ENCODE measurements around the gene CTAGE8.
"Not testable (repeated sequence)": the region's sequence is repeated elsewhere in the genome, so short reads cannot be mapped to it uniquely, and the experiment has no call there.

The CTAGE8 gene

GRCh38 chr7:144256112-144256511 is 13.0 kb downstream of the CTAGE8 start:
- DNase-seq: no peak

GRCh38 chr7:144255471-144255897 is 13.6 kb downstream of the CTAGE8 start:
- no peak for DNase-seq

GRCh38 chr7:144252307-144252706 is 16.8 kb downstream of the CTAGE8 start:
- not testable (repeated sequence) for DNase-seq

- DNase-seq: not testable (repeated sequence)
Measured at GRCh38 chr7:144247674-144248330, 21.3 kb downstream of the CTAGE8 start.

DNA sequence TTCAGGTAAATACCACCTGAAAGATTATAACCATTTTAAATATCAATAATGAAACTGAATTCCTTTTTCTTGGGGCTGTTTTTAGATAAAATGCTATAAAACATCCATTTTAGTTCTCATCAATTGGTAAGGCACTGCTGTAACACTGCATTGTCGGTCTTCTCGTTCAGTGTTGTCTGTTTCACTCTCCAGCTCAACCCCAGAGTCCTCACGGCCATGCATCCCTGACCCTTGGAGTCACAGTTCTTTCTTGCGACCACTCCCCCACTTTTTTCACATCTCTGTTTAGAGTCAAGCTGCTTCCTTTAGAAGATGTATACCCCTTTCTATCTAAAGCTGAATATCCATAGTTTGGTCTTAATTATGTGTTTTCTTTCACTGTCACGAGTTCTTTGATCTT is 22.1 kb downstream of the CTAGE8 start:
- not testable (repeated sequence) for DNase-seq

DNA sequence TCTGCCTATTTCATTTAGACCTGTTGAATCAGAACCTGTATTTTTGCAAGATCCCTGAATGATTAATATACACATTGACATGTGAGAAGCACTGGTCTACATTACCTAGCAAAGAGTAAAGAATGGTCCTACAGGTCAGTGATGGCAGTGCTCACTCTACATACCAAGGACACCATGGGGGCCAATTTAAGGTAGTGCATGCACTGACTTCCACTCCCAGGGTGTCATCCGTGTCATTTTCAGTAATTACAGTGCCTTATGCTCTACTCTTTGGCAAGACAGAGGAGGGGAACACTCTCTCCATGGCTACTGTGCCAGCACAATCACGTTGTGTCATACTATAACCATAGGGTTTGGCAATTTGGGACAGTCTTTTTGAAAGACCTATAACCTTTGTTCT is 23.7 kb downstream of the CTAGE8 start:
- DNase-seq: not testable (repeated sequence)

- DNase-seq: not testable (repeated sequence)
Measured at GRCh38 chr7:144239365-144239764, 29.7 kb downstream of the CTAGE8 start, which contains the start of gene OR2A42. TSS of gene OR2A42 (minus strand) at chr7:144239605. CDS start at chr7:144232843, 6,762 bp downstream.

GRCh38 chr7:144238530-144239082 is 30.5 kb downstream of the CTAGE8 start:
- DNase-seq: not testable (repeated sequence)

DNA sequence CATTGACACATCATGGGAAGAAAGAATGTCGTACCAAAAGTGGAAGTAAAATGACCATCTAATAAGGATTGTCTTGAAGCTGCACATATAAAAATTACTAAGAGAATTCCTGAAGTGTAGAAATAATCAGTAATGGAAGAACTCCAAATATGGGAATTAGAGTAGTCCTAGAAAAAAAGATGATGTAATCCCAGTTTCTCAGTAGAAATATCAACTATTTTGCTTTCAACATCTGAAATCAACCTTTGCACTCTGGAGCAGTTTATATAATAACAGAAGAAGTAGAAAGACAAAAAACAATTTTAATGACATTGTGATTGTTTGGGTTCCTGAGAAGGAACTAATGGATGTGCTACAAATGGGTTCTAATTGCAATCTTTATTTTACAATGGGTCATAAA is 36.0 kb downstream of the CTAGE8 start:
- DNase-seq: not testable (repeated sequence)

GRCh38 chr7:144231027-144231426 is 38.1 kb downstream of the CTAGE8 start:
- DNase-seq: not testable (repeated sequence)

DNA sequence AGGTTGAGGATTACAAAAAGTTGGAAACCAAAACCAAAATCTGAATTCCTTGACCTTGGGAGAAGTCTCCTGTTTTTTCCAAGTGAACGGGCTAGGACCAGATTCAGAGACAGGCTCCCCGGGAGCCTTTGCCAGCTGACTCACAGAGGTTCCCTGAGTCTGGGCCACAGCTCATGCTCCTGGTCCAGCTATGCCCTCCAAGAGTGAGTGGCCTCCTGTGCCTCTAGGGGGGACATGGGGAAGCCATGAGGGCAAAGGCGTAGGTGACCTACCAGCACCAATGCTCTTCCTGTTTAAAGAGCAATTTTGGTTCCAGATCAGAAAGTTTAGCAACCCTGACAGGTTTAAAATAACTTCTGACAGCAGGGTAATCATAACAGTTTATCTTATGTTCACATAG is 40.3 kb downstream of the CTAGE8 start:
- not testable (repeated sequence) for DNase-seq

GRCh38 chr7:144226866-144227265 is 42.2 kb downstream of the CTAGE8 start:
- not testable (repeated sequence) for DNase-seq

DNA sequence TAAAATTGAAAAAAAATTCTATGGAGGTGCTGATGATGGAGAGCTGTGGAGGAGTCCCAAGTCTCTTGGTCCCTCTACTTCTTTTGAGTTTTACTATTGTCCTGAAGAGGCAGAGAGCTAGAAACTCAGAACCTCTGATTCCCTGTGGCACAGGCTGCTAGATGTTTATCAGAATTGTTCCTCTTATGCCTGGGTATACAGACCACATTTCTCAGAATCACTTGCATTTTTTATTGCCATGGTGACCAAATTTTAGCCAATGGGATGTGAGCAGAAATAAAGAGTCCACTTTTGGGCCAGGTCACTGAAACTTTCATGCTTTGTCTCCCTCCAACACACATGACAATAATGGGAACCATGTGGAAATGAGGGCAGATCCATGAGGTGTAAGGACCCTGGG is 45.4 kb downstream of the CTAGE8 start:
- not testable (repeated sequence) for DNase-seq

DNA sequence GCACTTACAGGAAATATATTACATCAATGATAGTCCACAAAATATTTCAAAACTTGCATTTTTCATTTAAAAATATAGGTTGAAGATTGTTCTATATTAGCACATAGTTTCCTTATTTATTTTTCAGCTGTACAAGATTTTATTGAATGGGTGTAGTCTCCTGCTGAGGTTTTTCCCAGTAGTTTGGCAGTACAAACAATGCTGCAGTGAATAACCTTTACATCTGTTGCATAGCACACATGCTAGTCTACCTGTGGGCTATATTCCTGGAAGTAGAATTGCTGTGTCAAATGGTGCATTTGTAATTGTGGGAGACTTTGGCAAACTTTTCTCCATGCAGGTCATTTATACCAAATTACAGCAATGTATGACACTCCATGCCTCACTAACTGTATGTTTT is 48.6 kb downstream of the CTAGE8 start:
- DNase-seq: not testable (repeated sequence)

GRCh38 chr7:144219149-144219548 is 49.9 kb downstream of the CTAGE8 start:
- DNase-seq: not testable (repeated sequence)

DNA sequence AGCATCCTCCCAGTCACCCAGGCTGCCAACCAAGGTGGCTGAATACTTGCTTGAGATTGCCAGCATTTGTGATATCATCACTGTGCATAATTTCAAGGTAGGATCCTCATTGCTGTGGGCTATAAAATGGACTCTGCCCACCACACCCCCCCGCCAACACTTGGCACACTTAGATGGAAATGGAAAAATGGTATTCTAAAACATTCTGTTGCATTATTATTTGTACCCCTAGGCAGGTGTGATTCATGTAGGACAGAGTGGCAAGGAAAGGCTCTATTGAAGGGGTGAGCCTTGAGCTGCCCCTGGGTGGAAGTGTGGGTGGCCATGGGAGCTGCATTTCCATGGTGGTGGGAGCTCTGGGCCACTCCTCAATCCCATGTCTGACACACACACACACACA is 50.5 kb downstream of the CTAGE8 start:
- DNase-seq: not testable (repeated sequence)

DNA sequence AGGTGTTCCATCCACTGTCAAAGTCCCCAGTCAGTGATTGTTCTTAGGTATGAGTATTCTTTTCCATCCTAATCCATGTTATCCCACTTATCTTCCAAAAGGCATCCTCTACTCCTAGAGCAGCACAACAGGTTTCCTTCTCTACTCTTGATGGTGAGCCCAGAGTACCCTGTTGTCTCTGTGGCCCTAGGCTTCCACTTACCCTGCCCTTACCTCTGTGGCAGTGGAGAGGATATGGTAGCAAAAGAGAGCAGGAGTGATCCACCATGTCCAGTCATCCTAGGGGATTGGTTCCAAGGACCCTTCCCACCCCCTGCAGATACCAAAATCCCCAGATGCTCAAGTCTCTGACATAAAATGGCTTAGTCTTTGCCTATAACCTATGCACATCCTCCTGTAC is 51.9 kb downstream of the CTAGE8 start:
- DNase-seq: not testable (repeated sequence)

Measured in NCI-H526 (cell line).